Activated CD8-positive, alpha-beta memory T cell treated with anti-CD3 and anti-CD28 coated beads for 24 hours (primary cell): ENCODE data around the gene EGR4.

Source experiments
- DNase-seq: peaks from one replicate; pipeline ENCODE4 v3.0.0-alpha.2; 2020

EGR4 gene

DNA sequence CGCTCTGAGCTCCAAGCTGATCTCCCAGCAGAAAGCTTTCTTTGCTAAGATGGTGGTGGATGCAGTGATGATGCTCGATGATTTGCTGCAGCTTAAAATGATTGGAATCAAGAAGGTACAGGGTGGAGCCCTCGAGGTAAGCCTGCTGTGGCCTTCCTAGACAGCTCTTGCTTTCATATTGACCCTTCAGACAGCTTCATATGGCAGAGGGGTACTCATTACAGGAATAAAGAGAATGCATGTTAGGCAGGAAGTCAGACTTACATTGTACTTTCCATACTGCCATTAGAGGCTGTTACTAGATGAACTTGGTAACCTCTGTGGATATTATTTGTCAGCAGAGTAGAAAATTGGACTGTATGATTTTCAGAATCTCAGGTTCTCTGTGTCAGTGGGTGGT lies 48.8 kb downstream of the EGR4 start:
- DNase-seq = no peak

DNA sequence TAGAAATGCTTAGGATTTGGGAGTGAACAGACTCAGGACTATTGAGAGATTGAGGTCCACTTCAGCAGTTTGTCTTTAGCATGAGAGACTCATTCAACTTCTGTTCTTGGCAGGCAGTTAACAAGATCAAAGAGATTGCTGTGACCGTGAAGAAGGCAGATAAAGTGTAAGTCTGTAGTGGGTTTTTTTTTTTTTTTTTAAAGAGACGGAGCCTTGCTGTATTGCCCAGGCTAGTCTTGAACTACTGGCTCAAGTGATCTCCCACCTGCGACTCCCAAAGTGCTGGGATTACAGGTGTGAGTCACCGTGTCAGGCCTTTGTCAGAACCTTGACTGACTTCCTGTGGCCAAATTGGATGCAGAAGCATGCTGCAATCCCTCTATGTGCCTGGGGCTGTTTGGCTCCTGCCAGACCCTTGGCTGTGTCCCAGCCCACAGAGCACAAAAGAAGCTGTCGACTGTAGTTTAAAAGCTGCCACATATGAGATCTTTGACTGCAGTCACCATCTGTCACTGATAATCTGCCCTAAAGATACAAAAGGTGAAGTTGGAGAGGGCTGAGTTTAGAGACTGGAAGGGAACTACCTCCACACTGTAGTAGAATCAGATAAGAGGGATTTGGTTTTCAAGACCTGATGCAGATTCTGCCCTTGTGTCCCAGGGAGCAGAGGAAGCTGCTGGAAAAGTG lies 49.3 kb downstream of the EGR4 start:
- DNase-seq = no peak
